Measurements from ENCODE around the gene IQCH.

The IQCH gene

DNA sequence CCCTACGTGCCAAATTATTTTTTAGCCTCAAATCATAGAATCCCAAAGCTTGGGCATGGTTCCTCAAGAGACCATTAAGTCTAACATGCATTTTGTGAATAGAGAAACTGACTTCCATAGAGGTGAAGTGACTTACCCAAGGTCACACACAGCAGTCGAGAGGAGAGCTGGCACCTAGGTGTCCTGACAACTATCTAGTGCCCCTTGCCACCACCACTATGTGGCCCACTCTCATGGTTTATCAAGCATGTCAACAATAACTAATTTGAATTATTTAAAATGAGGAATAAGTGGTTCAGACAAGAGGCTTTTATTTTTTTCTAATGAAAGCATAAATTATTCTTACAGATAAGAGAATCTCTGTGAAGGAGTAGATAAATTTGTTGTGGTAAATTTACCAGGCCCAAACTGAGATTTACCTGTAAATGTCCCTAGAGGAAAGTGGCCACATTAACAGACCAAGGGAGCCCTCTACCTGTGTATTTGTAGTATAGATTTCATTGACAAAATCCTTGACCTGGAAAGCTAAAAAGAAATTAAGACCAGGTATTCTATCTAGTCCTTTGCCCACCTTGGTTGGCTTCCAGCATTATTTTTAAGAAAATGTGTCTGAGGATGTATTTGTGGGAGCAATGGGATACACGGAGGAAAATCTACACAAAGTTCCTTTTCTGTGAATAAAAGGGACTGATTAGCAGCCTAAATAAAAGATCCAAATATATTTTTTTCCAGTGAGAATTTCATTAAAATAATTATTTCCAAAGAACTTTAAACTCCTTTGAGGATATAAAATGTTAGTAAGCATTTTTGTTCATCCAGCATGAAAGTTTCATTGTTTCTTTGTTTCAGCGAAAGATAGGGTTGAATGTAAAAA is 49.1 kb downstream of the IQCH start:
- no peak for DNase-seq

DNA sequence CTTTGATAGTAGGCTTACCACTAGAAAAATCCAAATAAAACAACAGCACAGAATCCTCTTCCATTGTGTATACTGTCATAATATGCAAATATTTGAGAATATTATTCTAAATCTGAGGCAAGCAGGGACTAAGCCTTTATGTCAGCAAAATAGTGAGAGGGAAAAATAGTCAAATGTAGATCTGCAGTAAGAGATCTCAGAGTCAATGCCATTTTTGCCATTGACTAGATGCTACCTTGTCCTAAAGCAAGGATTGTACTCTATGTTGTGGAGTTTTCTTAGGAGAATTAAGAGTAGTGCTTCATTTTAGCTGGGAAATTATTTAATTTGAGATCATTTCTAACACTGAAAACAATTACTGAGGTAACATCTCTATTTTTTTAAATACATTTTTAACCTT is 50.2 kb downstream of the IQCH start:
- DNase-seq: no peak

DNA sequence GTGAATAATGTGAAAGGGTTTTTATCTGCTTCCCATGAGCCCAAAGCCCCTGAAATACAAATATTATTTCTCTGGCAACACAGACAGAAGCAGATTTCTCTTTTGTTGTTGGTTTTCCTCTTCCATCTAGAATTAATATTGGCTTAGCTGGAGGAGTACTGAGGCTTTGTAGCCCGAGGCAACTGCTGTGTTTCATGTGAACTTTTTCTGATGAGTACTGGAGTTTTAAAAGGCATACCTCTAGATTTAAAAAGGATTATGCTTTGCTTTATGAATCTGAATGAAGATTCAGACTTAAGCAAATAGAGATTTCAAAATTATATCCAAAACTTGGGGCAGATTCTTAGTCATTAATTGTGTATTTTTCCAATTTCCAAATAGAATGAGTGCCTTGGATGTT is 50.9 kb downstream of the IQCH start:
- no peak for DNase-seq

DNA sequence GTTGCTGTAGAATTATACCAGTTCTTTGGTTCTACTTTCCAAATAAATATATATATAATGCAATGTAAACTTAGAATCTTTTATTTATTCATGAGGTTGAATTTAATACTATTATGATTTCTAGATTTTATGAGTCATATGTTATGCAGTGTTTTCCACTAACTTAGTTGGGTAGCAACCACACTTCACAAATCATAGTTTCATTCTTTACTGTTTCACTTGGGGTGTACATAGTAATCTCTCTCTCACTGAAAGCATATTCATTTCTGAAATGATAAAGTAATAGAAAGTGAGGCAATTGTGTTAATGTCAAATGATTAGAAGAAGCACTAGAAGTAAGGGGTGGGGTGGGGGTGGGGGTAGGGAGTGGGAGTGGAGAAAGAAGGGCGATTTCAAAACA is 52.6 kb downstream of the IQCH start:
- no peak for DNase-seq

DNA sequence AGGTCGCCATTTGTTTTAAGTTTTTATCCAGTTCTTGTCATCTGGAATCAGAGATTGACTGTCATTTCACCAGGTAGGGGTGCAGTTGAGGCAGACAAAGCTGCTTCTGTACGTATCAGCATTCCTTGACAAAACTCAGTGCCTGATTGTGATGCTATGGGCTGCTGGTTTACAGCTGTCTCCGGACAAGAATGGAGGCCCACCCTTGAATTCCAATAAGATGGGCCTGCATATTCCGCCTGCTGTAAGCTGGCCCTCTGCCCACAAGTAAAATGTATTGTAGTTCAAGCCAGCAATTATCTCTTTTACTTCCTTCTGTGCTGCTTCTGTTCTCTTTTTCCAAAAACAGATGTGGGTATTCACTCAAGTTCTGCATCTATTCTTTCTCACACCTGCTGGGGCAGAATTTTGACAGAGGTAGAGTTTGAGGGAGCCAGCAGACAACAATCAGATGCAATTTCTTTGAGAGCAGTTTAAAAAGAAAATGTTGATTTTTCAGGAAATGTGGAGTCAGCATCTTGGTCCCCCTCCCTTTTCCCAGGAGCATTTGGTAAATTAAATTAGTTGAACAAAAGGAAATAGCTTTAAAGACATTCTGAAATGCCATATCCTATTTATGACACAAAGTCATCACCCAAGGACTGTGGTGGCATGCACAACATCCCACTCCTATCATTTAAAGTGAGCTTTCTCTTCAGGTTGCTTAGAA is 53.5 kb downstream of the IQCH start:
- DNase-seq: no peak

DNA sequence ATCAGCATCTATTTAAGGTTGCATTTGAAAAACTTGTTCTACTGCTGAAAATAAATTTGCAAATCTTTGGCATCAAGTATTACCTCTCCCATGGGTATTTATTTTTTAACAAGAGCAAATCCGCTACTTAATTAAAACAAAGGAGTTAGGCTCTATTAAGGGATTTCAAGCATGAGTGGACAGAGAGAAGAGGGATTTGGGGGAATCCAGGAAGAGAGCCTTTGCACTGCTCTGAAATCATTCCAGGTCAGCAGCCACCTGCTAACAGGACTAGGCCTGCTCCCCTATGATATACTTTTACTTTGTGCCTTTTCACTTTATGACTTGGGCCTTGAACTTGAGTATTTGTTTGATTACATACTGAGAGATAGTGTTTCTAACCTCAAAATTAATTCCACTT is 57.1 kb downstream of the IQCH start:
- DNase-seq: no peak

DNA sequence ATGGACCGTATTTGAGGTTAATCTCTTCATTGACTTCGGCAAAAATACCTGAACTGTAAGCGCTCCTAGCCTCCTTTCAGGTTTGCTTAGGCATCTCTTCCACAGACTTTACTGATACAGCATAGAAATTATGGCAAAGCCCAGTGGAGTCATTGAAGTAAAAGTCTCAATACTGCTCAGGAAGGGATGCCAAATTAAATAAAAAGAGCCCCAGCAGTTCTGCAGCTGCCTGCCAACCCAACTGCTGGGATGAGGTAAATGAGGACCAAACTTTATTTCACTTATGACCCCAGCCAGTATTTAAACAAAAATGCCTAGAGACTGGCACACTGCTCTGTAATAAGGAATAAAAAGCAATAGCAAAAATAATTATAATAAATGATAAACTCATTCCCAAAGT is 65.4 kb downstream of the IQCH start:
- no peak for DNase-seq

DNA sequence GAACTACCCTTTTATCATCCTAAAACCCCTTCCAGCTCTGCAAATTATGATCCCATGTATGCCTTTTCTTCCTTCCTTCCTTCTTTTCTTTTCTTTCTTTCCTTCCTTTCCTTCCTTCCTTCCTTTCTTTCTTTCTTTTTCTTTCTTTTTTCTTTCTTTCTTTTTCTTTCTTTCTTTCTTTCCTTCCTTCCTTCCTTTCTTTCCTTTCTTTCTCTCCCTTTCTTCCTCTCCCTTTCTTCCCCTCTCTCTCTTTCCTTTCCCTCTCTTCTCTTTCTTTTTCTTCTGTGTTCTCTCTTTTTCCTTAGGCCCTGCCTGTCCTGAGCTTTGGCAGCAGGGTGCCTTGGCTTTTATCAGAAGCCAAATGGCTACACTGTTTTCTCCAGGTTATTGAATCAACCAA is 66.8 kb downstream of the IQCH start:
- DNase-seq: no peak

DNA sequence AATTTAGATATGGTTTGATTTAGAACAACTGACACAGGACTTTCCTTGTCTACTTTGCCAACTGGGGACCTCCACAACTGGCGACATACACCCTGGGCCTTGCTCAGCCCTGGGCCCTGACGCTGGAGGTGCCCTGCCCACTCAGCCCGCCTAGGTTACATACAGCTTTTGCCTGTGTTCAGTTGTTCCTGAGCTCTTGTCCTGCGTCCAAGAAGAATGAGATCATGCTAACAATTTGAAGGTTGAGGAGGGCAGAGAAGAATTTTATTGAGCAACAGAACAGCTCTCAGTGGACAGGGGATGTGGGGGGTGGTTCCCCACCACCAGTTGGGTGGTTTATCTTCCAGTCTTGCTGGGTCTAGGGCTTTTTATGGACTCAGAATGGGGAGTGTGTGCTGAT is 67.9 kb downstream of the IQCH start:
- no peak for DNase-seq

DNA sequence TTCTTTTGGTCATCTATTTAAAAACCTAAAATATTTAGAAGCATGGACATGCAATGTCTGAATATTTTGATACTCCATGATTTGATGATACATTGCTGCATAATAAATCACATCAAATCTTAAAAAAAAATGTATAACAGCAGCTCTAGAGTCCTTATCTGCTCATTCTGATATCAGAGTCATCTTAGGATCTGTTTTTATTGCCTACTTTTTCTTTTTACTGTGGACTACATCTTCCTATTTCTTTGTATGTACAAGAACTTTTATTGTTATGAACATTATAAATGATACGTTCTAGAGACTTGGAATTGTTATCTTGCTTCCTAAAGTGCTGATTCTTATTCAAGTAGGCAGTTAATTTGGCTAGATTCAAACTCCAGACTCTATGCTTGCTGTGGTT is 72.7 kb downstream of the IQCH start:
- DNase-seq: no peak

DNA sequence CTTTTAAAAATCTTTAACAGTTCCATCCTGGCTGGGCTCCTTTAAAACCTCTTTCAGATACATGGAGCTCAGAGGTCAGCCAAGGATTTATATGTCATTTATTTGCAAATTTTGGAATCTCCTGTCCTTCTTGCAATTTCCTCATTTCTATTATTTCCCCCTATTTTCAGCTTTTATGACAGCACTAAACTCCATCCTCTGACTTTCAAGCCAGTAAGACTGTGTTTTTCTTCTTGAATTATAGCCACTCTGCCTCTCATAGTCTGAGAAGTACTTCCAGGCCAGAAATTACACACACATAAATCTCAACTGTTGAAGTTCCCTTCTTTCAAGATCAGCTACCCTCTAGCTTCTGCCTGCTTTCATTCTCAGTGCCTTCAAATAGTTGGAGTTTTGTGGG is 73.2 kb downstream of the IQCH start:
- no peak for DNase-seq

DNA sequence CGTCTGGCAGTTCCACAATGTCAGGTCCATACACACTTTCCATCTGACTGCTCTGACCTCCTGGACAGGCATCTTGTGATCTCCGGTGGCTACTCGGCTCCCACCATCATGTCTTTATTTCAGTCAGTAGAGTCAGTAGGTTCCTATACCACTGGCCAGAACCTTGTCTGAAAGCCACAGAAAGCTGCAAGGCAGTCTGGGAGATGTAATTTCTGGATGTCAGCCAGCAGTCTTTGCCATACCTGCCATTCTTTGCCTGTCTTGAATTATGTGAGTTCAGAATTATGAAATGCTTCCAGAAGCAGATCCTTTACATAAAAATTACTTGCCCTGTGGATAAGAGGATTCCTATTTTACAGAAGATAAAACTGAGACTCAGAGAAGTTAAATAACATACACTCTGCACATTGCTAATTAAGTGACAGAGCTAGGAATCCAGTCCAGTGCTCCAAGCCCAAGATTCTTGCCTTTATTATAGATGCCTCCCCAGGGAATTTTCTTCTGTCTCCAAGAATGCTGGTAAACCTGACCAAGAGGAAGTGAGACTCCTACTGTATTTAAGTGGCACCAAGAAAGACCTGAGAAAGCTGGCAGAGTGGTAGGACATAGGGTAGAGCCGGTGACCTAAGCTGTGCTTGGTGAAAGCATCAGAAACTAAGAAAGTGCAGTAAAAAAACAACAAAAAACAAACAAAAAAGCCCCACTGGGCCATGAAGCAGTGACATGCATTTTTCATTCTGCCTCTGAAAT is 75.6 kb downstream of the IQCH start:
- DNase-seq: no peak

DNA sequence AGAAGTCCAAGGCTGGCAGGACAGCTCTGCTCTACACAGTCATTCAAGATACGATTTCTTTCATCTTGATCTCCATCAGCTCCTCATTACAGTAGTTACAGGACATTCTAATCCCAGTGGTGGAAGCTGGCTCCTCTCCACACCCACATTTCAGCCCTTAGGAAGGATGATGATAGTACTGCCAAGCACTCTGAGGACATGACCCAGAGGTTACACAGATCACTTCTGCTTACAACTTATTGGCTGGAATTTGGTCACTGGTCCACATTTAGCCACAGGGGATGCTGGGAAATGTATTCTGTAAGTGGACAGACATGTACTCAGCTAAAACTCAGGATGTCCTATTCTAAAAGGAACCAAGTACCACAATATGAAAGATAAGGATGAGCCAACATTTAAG is 77.1 kb downstream of the IQCH start:
- DNase-seq: no peak

DNA sequence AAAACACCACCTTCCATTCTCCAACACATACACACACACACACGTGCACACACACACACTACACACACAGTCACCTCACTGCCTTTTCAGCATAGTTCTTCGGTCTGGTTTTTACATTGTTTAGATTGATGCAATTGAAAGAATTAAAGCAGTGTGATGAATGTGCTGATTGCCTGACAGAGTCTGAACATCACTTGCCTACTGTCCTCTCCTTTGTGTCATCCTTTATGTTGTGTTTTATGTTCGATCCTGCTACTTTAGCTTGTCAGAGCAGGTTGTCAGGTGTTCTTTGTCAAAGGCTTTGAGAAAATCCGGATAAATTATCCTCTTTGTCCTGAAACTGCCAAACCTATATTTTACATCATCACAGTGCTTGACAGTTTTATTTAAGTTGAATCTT is 80.4 kb downstream of the IQCH start:
- DNase-seq: no peak

DNA sequence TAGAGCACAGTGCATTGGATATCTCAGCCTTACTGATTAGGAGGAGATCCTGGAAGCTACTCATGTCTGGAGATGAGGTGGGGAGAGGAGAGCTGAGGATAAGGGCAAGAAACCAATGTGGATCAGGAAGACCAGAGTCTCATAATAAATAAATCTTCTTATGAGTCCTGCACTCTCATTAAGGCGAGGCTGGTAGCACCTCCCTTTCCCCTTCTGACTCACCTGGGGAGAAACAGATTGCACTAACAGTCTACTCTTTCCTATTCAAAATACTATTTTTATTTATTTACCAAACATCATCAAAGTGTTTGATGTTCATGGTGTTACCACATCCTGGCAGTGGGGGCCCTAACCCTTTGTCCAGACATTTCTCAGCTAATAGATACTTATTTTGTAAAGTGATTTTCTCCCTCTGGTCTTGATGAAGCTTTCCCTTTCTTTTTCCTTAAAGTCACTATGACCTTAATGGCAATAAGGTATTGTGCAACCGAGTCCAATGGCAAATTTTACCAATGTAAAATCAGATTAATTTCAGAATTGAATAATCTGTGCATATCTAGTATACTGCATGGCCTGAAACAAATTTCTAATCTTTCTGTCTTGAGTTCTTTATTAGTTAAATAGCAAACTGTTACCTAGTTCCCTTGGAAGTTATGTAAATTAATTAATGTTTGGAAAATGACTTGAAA is 81.1 kb downstream of the IQCH start:
- no peak for DNase-seq

DNA sequence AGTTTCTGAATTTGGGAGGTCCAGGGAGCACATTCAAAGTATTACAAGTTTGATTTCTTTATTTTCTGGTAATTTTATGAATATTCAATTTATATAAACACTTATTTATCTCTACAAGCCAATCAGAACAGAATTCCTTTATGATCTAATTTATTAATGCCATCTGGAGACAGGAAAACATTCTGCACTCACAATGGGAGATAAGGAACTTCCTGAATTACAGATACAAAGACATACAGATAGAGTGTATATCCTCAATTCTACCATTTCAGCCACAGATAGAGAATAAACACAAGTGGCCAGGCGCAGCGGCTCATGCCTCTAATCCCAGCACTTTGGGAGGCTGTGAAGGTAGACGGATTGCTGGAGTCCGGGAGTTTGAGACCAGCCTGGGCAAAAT is 86.0 kb downstream of the IQCH start:
- DNase-seq: no peak

DNA sequence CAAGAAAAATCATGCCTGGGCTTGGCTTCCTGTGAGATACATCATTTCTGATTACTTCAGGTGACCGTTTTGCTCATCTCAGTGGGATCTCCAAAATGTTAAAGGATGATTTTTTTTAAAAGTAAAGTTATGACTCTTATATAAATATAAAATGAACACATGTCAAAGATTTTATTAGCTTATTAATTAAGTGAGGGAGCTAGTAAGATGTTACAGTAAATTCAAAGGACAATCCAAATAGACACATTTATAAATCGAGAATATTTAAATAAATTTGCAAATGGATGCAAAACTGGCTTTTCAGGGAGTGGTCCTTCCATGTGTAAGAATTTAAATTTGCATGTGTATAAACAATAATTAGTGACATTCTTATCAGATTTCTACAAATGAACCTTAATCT is 87.0 kb downstream of the IQCH start:
- DNase-seq: no peak

DNA sequence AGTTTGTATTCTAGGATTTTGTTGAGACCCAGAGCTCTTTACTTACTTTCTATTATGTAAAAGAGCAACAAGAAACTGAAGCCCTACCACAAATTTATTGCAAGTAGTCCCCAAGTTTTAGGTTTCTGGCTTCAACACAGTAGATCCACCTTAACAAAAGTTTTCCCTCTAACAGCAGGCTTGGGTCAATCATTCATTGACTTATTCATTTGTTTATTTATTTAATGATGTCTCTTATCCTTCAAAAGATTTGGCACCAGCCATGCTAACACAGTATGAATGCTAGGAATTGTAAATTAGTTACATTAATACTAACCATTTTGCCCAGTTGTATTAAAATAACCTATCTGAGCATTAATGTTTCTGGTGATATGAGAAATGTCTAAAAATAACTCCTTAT is 88.6 kb downstream of the IQCH start:
- DNase-seq: no peak

DNA sequence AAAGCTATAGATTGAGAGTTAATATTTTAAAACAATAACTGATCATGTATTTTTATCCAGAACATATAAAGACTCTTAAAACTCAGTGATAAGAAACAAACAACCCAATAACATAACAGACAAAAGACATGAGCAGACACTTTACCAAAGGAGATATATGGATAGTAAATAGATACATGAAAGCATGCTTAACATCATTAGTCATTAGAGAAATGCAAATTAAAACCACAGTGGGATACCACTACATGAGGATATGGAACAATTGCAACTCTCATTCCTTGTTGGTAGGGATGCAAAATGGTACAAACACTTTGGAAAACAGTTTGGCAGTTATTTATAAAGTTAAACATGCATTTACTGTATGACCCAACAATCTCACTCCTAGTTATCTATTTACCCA is 95.0 kb downstream of the IQCH start:
- DNase-seq: no peak

DNA sequence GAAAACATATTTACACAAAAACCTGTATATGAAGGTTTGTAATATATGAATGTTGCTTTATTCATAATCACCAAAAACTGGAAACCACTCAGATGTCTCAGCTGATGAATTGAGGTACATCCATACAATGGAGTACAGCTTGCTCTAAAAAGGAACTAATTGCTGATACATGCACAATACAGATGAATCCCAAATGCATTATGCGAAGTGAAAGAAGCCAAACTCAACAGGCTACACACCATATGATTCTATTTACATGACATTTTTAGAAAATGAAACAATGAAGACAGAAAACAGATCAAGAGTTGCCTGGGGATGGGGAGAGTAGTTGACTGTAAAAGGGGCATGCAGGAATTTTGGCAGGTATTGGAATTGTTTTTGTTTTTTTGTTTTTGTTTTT is 95.5 kb downstream of the IQCH start:
- DNase-seq: no peak

DNA sequence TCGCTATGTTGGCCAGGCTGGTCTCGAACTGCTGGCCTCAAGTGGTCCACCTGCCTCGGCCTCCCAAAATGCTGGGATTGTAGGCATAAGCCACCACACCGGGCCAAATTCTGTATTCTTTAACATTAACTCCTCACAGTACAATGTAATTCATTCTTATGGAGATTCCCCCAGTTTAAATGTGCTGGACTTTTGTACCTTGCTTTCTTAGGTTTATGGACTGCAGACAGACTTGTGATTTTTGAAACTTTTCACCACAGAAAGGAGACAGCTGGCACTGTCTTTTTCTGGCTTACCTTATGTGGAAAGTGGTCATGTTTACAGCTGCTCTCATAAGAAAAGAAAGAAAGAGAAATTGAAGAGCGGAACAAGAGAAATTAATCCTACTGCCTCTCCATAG is 103.8 kb downstream of the IQCH start:
- no peak for DNase-seq

DNA sequence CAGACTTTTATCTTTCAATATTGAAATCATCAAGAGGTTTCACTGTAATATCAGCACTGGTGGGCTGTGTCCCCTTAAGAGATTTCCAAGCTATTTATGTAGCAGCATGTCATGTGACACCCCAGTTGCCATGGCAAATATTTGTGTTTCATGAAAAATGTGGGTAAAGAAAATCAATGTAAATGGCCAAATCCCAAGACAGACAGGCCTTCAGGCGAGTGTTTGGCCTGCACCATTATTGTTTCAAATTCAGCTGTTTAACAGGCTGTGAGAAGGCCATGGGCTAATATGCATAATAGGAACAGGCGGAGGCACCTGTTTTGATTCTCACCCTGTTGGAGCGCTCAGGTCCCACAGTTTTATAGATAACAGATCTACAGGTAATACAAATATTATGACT is 104.2 kb downstream of the IQCH start:
- DNase-seq: no peak

DNA sequence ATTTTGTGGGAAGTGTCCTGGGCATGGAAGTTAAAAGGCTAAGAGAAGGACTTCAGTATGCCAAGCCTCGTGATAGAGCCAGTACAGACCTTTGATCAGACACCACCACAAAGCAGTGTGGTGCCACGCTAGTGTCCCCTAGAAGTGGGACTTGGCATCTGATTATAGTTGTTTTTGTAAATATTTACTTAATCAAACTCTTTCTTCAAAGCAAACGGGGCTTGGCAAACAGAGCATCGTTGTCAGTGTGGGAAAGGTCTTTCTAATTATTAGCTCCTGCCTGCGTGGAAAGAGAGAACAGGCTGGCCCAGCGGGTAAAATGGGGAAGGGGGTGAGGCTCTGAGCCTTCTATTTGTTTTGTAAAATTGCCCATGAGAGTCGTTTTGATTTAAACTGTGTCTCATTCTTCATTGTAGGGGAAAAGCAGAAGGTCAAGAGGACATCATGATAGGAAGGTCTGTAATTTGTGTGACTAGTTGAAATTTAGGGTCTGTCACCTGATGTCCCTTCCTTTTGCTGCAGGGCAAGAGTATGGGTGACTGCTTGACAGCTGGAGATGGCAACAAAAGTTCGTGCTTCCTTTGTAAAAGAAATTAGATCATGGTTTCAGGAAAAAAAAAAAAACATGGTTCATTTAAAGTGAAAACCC is 105.0 kb downstream of the IQCH start:
- DNase-seq: no peak
